HCT116 (cell line): ENCODE results near the gene CYP46A1. TPM values are rescaled to one million over a fixed set of nuclear protein-coding genes. Genes with fewer than 3 reads are reported as not detected.

Experiments
- ATAC-seq: fragments of 200-7000 bp; cut with Tn5 transposase; 2 replicates; pipeline ENCODE4 v1.9.1; 2020; ENCODE audit warnings: mild to moderate bottlenecking, moderate library complexity
- BruUV-seq: library from RNA; stranded (reverse); fragments of 400-500 nt; replicated peaks from 2 replicates; lab custom pipeline; 2021; lab: Mats Ljungman, UMichigan
- CTCF ChIA-PET: fragments of 300-600 bp; sonication (Branson Sonifier 250); formaldehyde crosslinking; loops from one replicate; lab custom pipeline; 2021; ENCODE audit warnings: antibody characterized with exemption; lab: Charles Lee
- POLR2A ChIA-PET: fragments of 300-600, 350-600 bp; sonication (Branson Sonifier 250); formaldehyde crosslinking; loops from one replicate; lab custom pipeline; 2021; ENCODE audit warnings: antibody characterized with exemption; lab: Charles Lee
- RAD21 ChIA-PET, 2 experiments: fragments of 300-600 bp; sonication (Branson Sonifier 250); formaldehyde crosslinking; loops; one replicate each; lab custom pipeline; 2023; ENCODE audit warnings: low total read pairs in 2 of 2; ENCODE audit not compliant: uncharacterized antibody in 2 of 2, unreplicated experiment in 2 of 2, low non-redundant PET in 1 of 2; lab: Charles Lee
- DNase-seq: peaks from one replicate; pipeline ENCODE4 v3.0.0-alpha.2; 2010; ENCODE audit warnings: low read depth, low spot score
- H2AFZ ChIP-seq: fragments of 200-600 bp; shearing (Covaris generic), sonication (generic); 2 replicates; pipeline ENCODE4 v1.6.1; 2017; ENCODE audit warnings: low read depth, mixed run types, mixed read lengths, antibody characterized with exemption, low read length; ENCODE audit not compliant: poor library complexity, severe bottlenecking
- H3K27ac ChIP-seq: 2 replicates; pipeline ENCODE4 v1.5.1; 2012; ENCODE audit warnings: low read depth, low read length
- H3K27me3 ChIP-seq: fragments of 200-600 bp; sonication (generic); 2 replicates; pipeline ENCODE4 v1.6.1; 2016; ENCODE audit warnings: mixed run types, low read length, mixed read lengths; ENCODE audit not compliant: insufficient read depth
- H3K36me3 ChIP-seq, 2 experiments: fragments of 200-500 bp in 1 of 2; fragments of 200-600 bp in 1 of 2; sonication (Bioruptor generic) in 1 of 2; sonication (generic) in 1 of 2; 2 replicates each; pipeline versions ENCODE4 v1.5.1 to v1.6.1; 2014 to 2016; ENCODE audit warnings: low read length in 2 of 2, inconsistent platforms in 1 of 2, mixed read lengths in 1 of 2, mixed run types in 1 of 2; ENCODE audit not compliant: insufficient read depth in 2 of 2, control insufficient read depth in 1 of 2
- H3K4me1 ChIP-seq, 2 experiments: fragments of 200-600 bp in 1 of 2; sonication (generic) in 1 of 2; 2 replicates each; pipeline versions ENCODE4 v1.5.1 to v1.6.1; 2012 to 2017; ENCODE audit warnings: low read length in 2 of 2, inconsistent platforms in 1 of 2, mild to moderate bottlenecking in 1 of 2, mixed read lengths in 1 of 2, mixed run types in 1 of 2, moderate library complexity in 1 of 2; ENCODE audit not compliant: insufficient read depth in 2 of 2, control insufficient read depth in 1 of 2
- H3K4me2 ChIP-seq: fragments of 200-600 bp; sonication (generic); 2 replicates; pipeline ENCODE4 v1.6.1; 2017; ENCODE audit warnings: mixed run types, low read length, mixed read lengths
- H3K4me3 ChIP-seq, 2 experiments: fragments of 200-600 bp in 1 of 2; sonication (generic) in 1 of 2; replicated peaks in 1 of 2; 2 replicates each; pipeline ENCODE4 v1.5.1; 2011 to 2016; ENCODE audit warnings: low read length in 2 of 2, control low read depth in 1 of 2, low read depth in 1 of 2, mild to moderate bottlenecking in 1 of 2, mixed read lengths in 1 of 2, mixed run types in 1 of 2
- H3K79me2 ChIP-seq: fragments of 200-600 bp; sonication (generic); 2 replicates; pipeline ENCODE4 v1.6.1; 2017; ENCODE audit warnings: mild to moderate bottlenecking, mixed run types, low read length, moderate library complexity, mixed read lengths; ENCODE audit not compliant: insufficient read depth
- H3K9ac ChIP-seq: fragments of 200-600 bp; sonication (generic); 2 replicates; pipeline ENCODE4 v1.6.1; 2016; ENCODE audit warnings: low read length, mixed read lengths
- H3K9me2 ChIP-seq: fragments of 200-600 bp; sonication (generic), shearing (Covaris generic); 2 replicates; pipeline ENCODE4 v1.6.1; 2017; ENCODE audit warnings: mixed run types, mild to moderate bottlenecking, moderate library complexity; ENCODE audit not compliant: insufficient read depth
- H3K9me3 ChIP-seq, 2 experiments: fragments of 200-500 bp in 1 of 2; fragments of 200-600 bp in 1 of 2; sonication (Bioruptor generic) in 1 of 2; sonication (generic) in 1 of 2; 2 replicates each; pipeline ENCODE4 v1.6.1; 2014 to 2017; ENCODE audit warnings: low read length in 2 of 2, mixed read lengths in 2 of 2, inconsistent platforms in 1 of 2, low read depth in 1 of 2, mild to moderate bottlenecking in 1 of 2, mixed run types in 1 of 2, moderate library complexity in 1 of 2; ENCODE audit not compliant: control insufficient read depth in 1 of 2, insufficient read depth in 1 of 2
- H4K20me1 ChIP-seq: fragments of 200-600 bp; sonication (generic), shearing (Covaris generic); 2 replicates; pipeline ENCODE4 v1.6.1; 2017; ENCODE audit warnings: mixed run types, mild to moderate bottlenecking, moderate library complexity; ENCODE audit not compliant: insufficient read depth
- CBX3 ChIP-seq: IDR thresholded peaks from 2 replicates; pipeline ENCODE4 v1.6.1; 2012; ENCODE audit warnings: low read depth
- EZH2 ChIP-seq: fragments of 200-600 bp; sonication (generic); IDR thresholded peaks from 2 replicates; pipeline ENCODE4 v1.6.1; 2017; ENCODE audit warnings: antibody characterized with exemption, mixed run types
- RAD21 ChIP-seq: IDR thresholded peaks from 2 replicates; pipeline ENCODE4 v1.6.1; 2012; ENCODE audit warnings: low read depth, mild to moderate bottlenecking
- intact Hi-C: fragments of 100-400 bp; cut with micrococcal nuclease; formaldehyde crosslinking; loops from 2 replicates; pipeline ENCODE4 v1.10.0; 2022
- total RNA-seq: library from RNA; stranded (reverse); gene quantifications from one replicate; pipeline ENCODE4 v1.2.1, GENCODE V29; 2021; ENCODE audit not compliant: unreplicated experiment
- TF ChIP-seq, protein P1 (sequence below), 3 experiments: fragments of 200-600 bp in 1 of 3; sonication (generic) in 1 of 3; IDR thresholded peaks in 2 of 3; conservative IDR thresholded peaks in 1 of 3; 2 replicates each; pipeline ENCODE4 v1.5.1; 2012 to 2017; ENCODE audit warnings: low read depth in 2 of 3, low read length in 2 of 3, antibody characterized with exemption in 1 of 3, borderline replicate concordance in 1 of 3, control low read depth in 1 of 3, mild to moderate bottlenecking in 1 of 3, mixed read lengths in 1 of 3, mixed run types in 1 of 3, moderate library complexity in 1 of 3; ENCODE audit not compliant: insufficient read depth in 1 of 3
- TF ChIP-seq, protein P2 (sequence below): IDR thresholded peaks from 2 replicates; pipeline ENCODE4 v1.6.1; 2012; ENCODE audit warnings: low read depth

CYP46A1 gene
- total RNA-seq, 1 experiment from 2014 or later = 0.76 TPM

DNA sequence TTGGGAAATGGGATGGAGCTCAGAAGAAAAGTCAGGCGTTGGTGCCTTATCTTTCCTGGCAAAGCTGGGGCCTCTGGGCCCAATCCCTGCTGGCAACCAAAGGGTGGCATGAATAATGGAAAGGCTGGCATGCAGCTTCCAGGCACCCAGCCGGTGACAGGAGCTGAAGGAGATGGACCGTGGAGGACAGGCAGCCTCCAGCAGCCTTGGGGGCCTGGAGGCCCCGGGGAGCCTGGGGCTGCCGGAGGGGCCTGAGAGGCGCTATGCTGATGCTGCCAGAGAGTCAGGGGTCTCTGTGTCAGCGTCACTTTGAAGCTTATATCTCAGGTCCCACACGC is 70.9 kb downstream of the CYP46A1 start:
- no TSS peak for BruUV-seq
- RAD21 ChIA-PET = no interaction called here
- ATAC-seq = no peak
- Histone ChIP-seq H3K9ac (no peak overlapping the region), H3K9me3 (no peaks in the 10 kb centered on the region), H3K4me3 (no peak overlapping the region), H3K4me1 (peaks cover 28 to 68% of the 10 kb centered on the region in 2 experiments), H3K4me2 (no peak overlapping the region), H3K27ac (no peak overlapping the region), H3K9me2 (no peaks in the 10 kb centered on the region), H3K79me2 (no peaks in the 10 kb centered on the region), H3K27me3 (no peaks in the 10 kb centered on the region; the same call in 1 of the 2 replicates), H2AFZ (no peak overlapping the region), H4K20me1 (no peaks in the 10 kb centered on the region), H3K36me3 (no peaks in the 10 kb centered on the region)
- intact Hi-C loops = loop anchor here (5.0 kb wide), 1 partner anchor 37 kb away; the partner anchor contains the start of gene EML1
- TF ChIP-seq, protein P1, sequence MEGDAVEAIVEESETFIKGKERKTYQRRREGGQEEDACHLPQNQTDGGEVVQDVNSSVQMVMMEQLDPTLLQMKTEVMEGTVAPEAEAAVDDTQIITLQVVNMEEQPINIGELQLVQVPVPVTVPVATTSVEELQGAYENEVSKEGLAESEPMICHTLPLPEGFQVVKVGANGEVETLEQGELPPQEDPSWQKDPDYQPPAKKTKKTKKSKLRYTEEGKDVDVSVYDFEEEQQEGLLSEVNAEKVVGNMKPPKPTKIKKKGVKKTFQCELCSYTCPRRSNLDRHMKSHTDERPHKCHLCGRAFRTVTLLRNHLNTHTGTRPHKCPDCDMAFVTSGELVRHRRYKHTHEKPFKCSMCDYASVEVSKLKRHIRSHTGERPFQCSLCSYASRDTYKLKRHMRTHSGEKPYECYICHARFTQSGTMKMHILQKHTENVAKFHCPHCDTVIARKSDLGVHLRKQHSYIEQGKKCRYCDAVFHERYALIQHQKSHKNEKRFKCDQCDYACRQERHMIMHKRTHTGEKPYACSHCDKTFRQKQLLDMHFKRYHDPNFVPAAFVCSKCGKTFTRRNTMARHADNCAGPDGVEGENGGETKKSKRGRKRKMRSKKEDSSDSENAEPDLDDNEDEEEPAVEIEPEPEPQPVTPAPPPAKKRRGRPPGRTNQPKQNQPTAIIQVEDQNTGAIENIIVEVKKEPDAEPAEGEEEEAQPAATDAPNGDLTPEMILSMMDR (IDR thresholded peaks at IDR 0.05 in 2 of 3, conservative IDR thresholded peaks at IDR 0.05 in 1 of 3; ENCODE audit: borderline replicate concordance in 1 of 3, insufficient read depth in 1 of 3, low read depth in 2 of 3, low read length in 2 of 3) = no peak
- TF ChIP-seq EZH2 = no peak
- TF ChIP-seq RAD21 = no peak
- TF ChIP-seq, protein P2, sequence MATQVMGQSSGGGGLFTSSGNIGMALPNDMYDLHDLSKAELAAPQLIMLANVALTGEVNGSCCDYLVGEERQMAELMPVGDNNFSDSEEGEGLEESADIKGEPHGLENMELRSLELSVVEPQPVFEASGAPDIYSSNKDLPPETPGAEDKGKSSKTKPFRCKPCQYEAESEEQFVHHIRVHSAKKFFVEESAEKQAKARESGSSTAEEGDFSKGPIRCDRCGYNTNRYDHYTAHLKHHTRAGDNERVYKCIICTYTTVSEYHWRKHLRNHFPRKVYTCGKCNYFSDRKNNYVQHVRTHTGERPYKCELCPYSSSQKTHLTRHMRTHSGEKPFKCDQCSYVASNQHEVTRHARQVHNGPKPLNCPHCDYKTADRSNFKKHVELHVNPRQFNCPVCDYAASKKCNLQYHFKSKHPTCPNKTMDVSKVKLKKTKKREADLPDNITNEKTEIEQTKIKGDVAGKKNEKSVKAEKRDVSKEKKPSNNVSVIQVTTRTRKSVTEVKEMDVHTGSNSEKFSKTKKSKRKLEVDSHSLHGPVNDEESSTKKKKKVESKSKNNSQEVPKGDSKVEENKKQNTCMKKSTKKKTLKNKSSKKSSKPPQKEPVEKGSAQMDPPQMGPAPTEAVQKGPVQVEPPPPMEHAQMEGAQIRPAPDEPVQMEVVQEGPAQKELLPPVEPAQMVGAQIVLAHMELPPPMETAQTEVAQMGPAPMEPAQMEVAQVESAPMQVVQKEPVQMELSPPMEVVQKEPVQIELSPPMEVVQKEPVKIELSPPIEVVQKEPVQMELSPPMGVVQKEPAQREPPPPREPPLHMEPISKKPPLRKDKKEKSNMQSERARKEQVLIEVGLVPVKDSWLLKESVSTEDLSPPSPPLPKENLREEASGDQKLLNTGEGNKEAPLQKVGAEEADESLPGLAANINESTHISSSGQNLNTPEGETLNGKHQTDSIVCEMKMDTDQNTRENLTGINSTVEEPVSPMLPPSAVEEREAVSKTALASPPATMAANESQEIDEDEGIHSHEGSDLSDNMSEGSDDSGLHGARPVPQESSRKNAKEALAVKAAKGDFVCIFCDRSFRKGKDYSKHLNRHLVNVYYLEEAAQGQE = no peak
- TF ChIP-seq CBX3 = no peak
- CTCF ChIA-PET = no interaction called here
- DNase-seq = no peak
- POLR2A ChIA-PET = no interaction called here
